Neural cell (in vitro differentiated cells): ENCODE data around the gene DPP6. TPM values are rescaled to one million over a fixed set of nuclear protein-coding genes. Genes with fewer than 3 reads are reported as not detected.

ENCODE experiments used
- H2AFZ ChIP-seq: fragments of 200-600, 300-800 bp; sonication (generic), shearing (Covaris generic); 2 replicates; pipeline ENCODE4 v1.6.0; 2014; ENCODE audit warnings: low read depth, mild to moderate bottlenecking, antibody characterized with exemption, low read length, moderate library complexity
- H3F3A ChIP-seq: fragments of 200-600 bp; shearing (Covaris generic); 2 replicates; pipeline ENCODE4 v1.6.1; 2016; ENCODE audit warnings: mild to moderate bottlenecking, moderate library complexity, mixed read lengths, antibody characterized with exemption, low read length; ENCODE audit not compliant: insufficient read depth, poor library complexity, severe bottlenecking
- H3K27ac ChIP-seq: fragments of 200-600, 300-800 bp; sonication (generic), shearing (Covaris generic); 2 replicates; pipeline ENCODE4 v1.5.1; 2014; ENCODE audit warnings: mild to moderate bottlenecking, low read length, moderate library complexity
- H3K27me3 ChIP-seq: fragments of 300-800, 200-600 bp; sonication (generic), shearing (Covaris generic); 2 replicates; pipeline ENCODE4 v1.6.0; 2014; ENCODE audit warnings: mild to moderate bottlenecking, low read depth, low read length, moderate library complexity; ENCODE audit not compliant: insufficient read depth
- H3K36me3 ChIP-seq: fragments of 300-800, 200-600 bp; sonication (generic), shearing (Covaris generic); 2 replicates; pipeline ENCODE4 v1.5.1; 2014; ENCODE audit warnings: mild to moderate bottlenecking, antibody characterized with exemption, low read length, moderate library complexity; ENCODE audit not compliant: insufficient read depth
- H3K4me2 ChIP-seq: fragments of 300-800, 200-600 bp; sonication (generic), shearing (Covaris generic); 2 replicates; pipeline ENCODE4 v1.6.0; 2014; ENCODE audit warnings: mild to moderate bottlenecking, low read length
- H3K4me3 ChIP-seq: fragments of 300-800, 200-600 bp; sonication (generic), shearing (Covaris generic); 2 replicates; pipeline ENCODE4 v1.5.1; 2014; ENCODE audit warnings: mild to moderate bottlenecking, low read length, moderate library complexity
- H3K79me2 ChIP-seq: fragments of 200-600 bp; shearing (Covaris generic); replicated peaks from 2 replicates; pipeline ENCODE4 v1.6.0; 2014; ENCODE audit warnings: mild to moderate bottlenecking, low read length, moderate library complexity; ENCODE audit not compliant: insufficient read depth
- H3K9ac ChIP-seq: fragments of 300-800, 200-600 bp; sonication (generic), shearing (Covaris generic); 2 replicates; pipeline ENCODE4 v1.6.1; 2016; ENCODE audit warnings: mild to moderate bottlenecking, low read length, mixed read lengths
- H3K9me2 ChIP-seq: fragments of 200-600 bp; shearing (Covaris generic); 2 replicates; pipeline ENCODE4 v1.6.1; 2016; ENCODE audit warnings: mild to moderate bottlenecking, low read length, mixed read lengths; ENCODE audit not compliant: insufficient read depth
- H3K9me3 ChIP-seq: fragments of 200-600, 300-800 bp; sonication (generic), shearing (Covaris generic); 2 replicates; pipeline ENCODE4 v1.6.1; 2016; ENCODE audit warnings: mild to moderate bottlenecking, mixed run types, low read length, moderate library complexity, mixed read lengths
- H4K20me1 ChIP-seq: fragments of 200-600 bp; shearing (Covaris generic); 2 replicates; pipeline ENCODE4 v1.6.1; 2016; ENCODE audit warnings: mild to moderate bottlenecking, mixed run types; ENCODE audit not compliant: insufficient read depth
- EP300 ChIP-seq: fragments of 450-650 bp; conservative IDR thresholded peaks from 2 replicates; pipeline ENCODE4 v1.6.1; 2014; ENCODE audit warnings: antibody characterized with exemption, mild to moderate bottlenecking, moderate library complexity; ENCODE audit not compliant: poor library complexity, severe bottlenecking
- EZH2 ChIP-seq: fragments of 200-600, 300-800 bp; shearing (Covaris generic), sonication (generic); IDR thresholded peaks from 2 replicates; pipeline ENCODE4 v1.6.1; 2014; ENCODE audit warnings: antibody characterized with exemption, low read length, borderline replicate concordance, mild to moderate bottlenecking; ENCODE audit not compliant: insufficient read depth, poor library complexity, severe bottlenecking
- MXI1 ChIP-seq: fragments of 450-650 bp; conservative IDR thresholded peaks from 2 replicates; pipeline ENCODE4 v1.6.1; 2014; ENCODE audit warnings: antibody characterized with exemption, mild to moderate bottlenecking; ENCODE audit not compliant: poor library complexity, severe bottlenecking
- POLR2AphosphoS5 ChIP-seq: IDR thresholded peaks from 2 replicates; pipeline ENCODE4 v1.6.1; 2012
- RAD21 ChIP-seq: fragments of 450-650 bp; conservative IDR thresholded peaks from 2 replicates; pipeline ENCODE4 v1.6.1; 2014; ENCODE audit warnings: antibody characterized with exemption, mild to moderate bottlenecking, moderate library complexity
- SMC3 ChIP-seq: fragments of 450-650 bp; conservative IDR thresholded peaks from 2 replicates; pipeline ENCODE4 v1.6.1; 2014; ENCODE audit warnings: antibody characterized with exemption, mild to moderate bottlenecking, moderate library complexity; ENCODE audit not compliant: poor library complexity
- TAF1 ChIP-seq: IDR thresholded peaks from 2 replicates; pipeline ENCODE4 v1.6.1; 2012; ENCODE audit warnings: low read depth
- polyA plus RNA-seq: library from polyadenylated mRNA; depleted of rRNA; stranded (reverse); fragments of >200 nt; gene quantifications from 2 replicates; pipeline ENCODE4 v1.2.3, GENCODE V29; 2014
- TF ChIP-seq, protein P1 (sequence below): fragments of 450-650 bp; IDR thresholded peaks from 2 replicates; pipeline ENCODE4 v1.5.1; 2014; ENCODE audit warnings: antibody characterized with exemption, mild to moderate bottlenecking, moderate library complexity; ENCODE audit not compliant: poor library complexity, severe bottlenecking
- TF ChIP-seq, protein P2 (sequence below): IDR thresholded peaks from 2 replicates; pipeline ENCODE4 v1.6.1; 2012; ENCODE audit warnings: borderline replicate concordance

DPP6 gene
- polyA plus RNA-seq, 1 donor from 2014 or later: 20.4 TPM

DNA sequence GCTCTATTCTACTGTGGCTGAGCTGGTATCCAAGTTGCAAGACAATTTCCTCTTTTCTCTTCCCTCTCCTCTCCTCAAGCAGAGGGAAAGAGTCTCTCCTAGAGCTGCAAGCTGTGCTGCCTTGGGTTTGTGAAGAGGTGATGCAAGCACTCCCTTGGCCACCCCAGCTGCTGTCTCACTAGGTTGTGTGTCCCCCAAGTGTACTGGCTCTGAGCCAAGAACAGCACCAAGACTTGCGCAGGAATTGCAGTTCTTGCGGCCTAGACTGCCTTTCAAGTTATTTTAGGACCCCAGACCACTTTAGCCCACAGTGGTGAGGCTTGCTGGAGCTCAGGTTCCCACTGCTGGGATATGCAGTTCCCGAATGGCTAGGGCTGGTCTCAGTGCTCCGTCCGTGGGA, 411.6 kb downstream of the DPP6 start:
- Histone ChIP-seq H3K9me2 (no peaks in the 10 kb centered on the region), H3F3A (no peaks in the 10 kb centered on the region), H3K36me3 (no peaks in the 10 kb centered on the region), H2AFZ (no peak overlapping the region), H4K20me1 (no peaks in the 10 kb centered on the region), H3K4me2 (no peak overlapping the region), H3K27ac (no peak overlapping the region), H3K27me3 (no peaks in the 10 kb centered on the region), H3K9me3 (peaks cover 3% of the 10 kb centered on the region), H3K9ac (no peak overlapping the region), H3K79me2 (no peaks in the 10 kb centered on the region), H3K4me3 (no peak overlapping the region)
- TF ChIP-seq RAD21: no peak
- TF ChIP-seq, protein P1, sequence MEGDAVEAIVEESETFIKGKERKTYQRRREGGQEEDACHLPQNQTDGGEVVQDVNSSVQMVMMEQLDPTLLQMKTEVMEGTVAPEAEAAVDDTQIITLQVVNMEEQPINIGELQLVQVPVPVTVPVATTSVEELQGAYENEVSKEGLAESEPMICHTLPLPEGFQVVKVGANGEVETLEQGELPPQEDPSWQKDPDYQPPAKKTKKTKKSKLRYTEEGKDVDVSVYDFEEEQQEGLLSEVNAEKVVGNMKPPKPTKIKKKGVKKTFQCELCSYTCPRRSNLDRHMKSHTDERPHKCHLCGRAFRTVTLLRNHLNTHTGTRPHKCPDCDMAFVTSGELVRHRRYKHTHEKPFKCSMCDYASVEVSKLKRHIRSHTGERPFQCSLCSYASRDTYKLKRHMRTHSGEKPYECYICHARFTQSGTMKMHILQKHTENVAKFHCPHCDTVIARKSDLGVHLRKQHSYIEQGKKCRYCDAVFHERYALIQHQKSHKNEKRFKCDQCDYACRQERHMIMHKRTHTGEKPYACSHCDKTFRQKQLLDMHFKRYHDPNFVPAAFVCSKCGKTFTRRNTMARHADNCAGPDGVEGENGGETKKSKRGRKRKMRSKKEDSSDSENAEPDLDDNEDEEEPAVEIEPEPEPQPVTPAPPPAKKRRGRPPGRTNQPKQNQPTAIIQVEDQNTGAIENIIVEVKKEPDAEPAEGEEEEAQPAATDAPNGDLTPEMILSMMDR: no peak
- TF ChIP-seq EP300: no peak
- TF ChIP-seq SMC3: no peak
- TF ChIP-seq, protein P2, sequence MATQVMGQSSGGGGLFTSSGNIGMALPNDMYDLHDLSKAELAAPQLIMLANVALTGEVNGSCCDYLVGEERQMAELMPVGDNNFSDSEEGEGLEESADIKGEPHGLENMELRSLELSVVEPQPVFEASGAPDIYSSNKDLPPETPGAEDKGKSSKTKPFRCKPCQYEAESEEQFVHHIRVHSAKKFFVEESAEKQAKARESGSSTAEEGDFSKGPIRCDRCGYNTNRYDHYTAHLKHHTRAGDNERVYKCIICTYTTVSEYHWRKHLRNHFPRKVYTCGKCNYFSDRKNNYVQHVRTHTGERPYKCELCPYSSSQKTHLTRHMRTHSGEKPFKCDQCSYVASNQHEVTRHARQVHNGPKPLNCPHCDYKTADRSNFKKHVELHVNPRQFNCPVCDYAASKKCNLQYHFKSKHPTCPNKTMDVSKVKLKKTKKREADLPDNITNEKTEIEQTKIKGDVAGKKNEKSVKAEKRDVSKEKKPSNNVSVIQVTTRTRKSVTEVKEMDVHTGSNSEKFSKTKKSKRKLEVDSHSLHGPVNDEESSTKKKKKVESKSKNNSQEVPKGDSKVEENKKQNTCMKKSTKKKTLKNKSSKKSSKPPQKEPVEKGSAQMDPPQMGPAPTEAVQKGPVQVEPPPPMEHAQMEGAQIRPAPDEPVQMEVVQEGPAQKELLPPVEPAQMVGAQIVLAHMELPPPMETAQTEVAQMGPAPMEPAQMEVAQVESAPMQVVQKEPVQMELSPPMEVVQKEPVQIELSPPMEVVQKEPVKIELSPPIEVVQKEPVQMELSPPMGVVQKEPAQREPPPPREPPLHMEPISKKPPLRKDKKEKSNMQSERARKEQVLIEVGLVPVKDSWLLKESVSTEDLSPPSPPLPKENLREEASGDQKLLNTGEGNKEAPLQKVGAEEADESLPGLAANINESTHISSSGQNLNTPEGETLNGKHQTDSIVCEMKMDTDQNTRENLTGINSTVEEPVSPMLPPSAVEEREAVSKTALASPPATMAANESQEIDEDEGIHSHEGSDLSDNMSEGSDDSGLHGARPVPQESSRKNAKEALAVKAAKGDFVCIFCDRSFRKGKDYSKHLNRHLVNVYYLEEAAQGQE: no peak
- TF ChIP-seq MXI1: no peak
- no peak for TF ChIP-seq POLR2AphosphoS5
- TF ChIP-seq TAF1: no peak
- no peak for TF ChIP-seq EZH2

DNA sequence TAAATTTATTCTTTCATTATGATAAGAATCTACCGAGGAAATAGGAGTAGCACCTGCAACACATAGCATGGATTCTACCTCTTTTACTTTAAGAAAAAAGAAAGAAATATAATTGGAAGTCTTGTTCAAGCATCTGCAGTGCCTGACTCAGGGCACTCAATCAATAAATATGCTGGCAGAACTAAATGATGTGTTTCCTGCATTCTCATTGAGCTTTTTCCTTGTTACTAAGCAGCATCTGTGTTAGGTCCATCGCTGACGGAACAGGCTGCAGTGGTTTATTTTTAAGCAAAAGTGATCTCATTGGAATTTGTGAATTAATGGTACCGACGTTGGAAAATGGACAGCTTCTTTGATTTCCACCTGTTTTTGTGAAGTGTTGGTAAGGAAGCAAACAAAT, 417.5 kb downstream of the DPP6 start:
- H3K9me3 ChIP-seq: no peaks in the 10 kb centered on the region
- no peaks in the 10 kb centered on the region for H3K79me2 ChIP-seq
- H2AFZ ChIP-seq: no peak overlapping the region
- no peak overlapping the region for H3K9ac ChIP-seq
- TF ChIP-seq TAF1: no peak
- no peak for TF ChIP-seq RAD21
- TF ChIP-seq, protein P1: no peak
- no peak for TF ChIP-seq EZH2
- TF ChIP-seq MXI1: no peak
- no peak for TF ChIP-seq POLR2AphosphoS5
- no peaks in the 10 kb centered on the region for H3F3A ChIP-seq
- no peaks in the 10 kb centered on the region for H3K9me2 ChIP-seq
- no peak overlapping the region for H3K4me2 ChIP-seq
- no peaks in the 10 kb centered on the region for H3K27me3 ChIP-seq
- H3K27ac ChIP-seq: peak overlapping the region; percentile 58
- H3K4me3 ChIP-seq: no peak overlapping the region
- H3K36me3 ChIP-seq: no peaks in the 10 kb centered on the region
- no peaks in the 10 kb centered on the region for H4K20me1 ChIP-seq
